Neutrophil (primary cell): Measurements from ENCODE around the gene NDUFA8.

ENCODE experiments used
- H3K27ac ChIP-seq: fragments of 200-600 bp; sonication (generic); 2 replicates; pipeline ENCODE4 v1.5.1; 2016; ENCODE audit warnings: mild to moderate bottlenecking, moderate library complexity
- H3K27me3 ChIP-seq: fragments of 200-600 bp; sonication (generic); 2 replicates; pipeline ENCODE4 v1.6.0; 2016; ENCODE audit warnings: mild to moderate bottlenecking
- H3K36me3 ChIP-seq: fragments of 200-600 bp; sonication (generic); 2 replicates; pipeline ENCODE4 v1.5.1; 2017
- H3K4me1 ChIP-seq, 2 experiments: fragments of 200-600 bp in 1 of 2; sonication (generic) in 1 of 2; 1 replicate in 1 of 2; 2 replicates in 1 of 2; pipeline versions ENCODE4 v1.5.1 to v1.6.1; 2013 to 2016; ENCODE audit warnings: low read depth in 1 of 2, low read length in 1 of 2, mild to moderate bottlenecking in 1 of 2, moderate library complexity in 1 of 2; ENCODE audit not compliant: control insufficient read depth in 1 of 2, insufficient read depth in 1 of 2
- H3K4me3 ChIP-seq, 2 experiments: fragments of 200-600 bp in 1 of 2; sonication (generic) in 1 of 2; 1 replicate in 1 of 2; 2 replicates in 1 of 2; pipeline ENCODE4 v1.5.1; 2013 to 2016; ENCODE audit warnings: low read depth in 1 of 2, low read length in 1 of 2, mild to moderate bottlenecking in 1 of 2, moderate library complexity in 1 of 2
- H3K9me3 ChIP-seq: fragments of 200-600 bp; sonication (generic); 2 replicates; pipeline ENCODE4 v1.5.1; 2016
- TF ChIP-seq, protein P1 (sequence below): fragments of 200-600 bp; sonication (generic); IDR thresholded peaks from 2 replicates; pipeline ENCODE4 v1.5.1; 2016; ENCODE audit warnings: antibody characterized with exemption

Gene NDUFA8

DNA sequence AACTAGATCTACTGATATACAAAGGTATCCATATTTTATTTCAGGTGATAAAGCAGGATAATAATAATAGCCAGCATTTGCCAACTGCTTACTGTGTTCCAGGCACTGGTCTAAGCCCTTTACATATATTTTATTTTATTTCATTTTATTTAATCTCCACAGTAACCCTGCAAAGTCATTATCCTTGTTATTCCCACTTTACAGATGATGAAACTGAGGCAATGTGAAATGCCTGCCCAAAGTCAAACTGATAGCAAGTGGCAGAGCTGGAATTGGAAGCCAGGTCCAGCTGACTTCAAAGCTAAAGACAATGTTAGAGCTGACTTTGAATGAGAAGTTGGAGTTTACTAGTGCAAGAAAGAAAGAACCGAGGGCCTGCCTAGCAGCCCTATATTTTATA is 25.0 kb upstream of the NDUFA8 start:
- H3K9me3 ChIP-seq, result no peaks in the 10 kb centered on the region
- no peak overlapping the region for H3K27ac ChIP-seq
- no peak overlapping the region for H3K4me3 ChIP-seq
- peaks cover 23% of the 10 kb centered on the region for H3K27me3 ChIP-seq
- H3K4me1 ChIP-seq, result no peaks in the 10 kb centered on the region
- no peaks in the 10 kb centered on the region for H3K36me3 ChIP-seq
- TF ChIP-seq, protein P1, sequence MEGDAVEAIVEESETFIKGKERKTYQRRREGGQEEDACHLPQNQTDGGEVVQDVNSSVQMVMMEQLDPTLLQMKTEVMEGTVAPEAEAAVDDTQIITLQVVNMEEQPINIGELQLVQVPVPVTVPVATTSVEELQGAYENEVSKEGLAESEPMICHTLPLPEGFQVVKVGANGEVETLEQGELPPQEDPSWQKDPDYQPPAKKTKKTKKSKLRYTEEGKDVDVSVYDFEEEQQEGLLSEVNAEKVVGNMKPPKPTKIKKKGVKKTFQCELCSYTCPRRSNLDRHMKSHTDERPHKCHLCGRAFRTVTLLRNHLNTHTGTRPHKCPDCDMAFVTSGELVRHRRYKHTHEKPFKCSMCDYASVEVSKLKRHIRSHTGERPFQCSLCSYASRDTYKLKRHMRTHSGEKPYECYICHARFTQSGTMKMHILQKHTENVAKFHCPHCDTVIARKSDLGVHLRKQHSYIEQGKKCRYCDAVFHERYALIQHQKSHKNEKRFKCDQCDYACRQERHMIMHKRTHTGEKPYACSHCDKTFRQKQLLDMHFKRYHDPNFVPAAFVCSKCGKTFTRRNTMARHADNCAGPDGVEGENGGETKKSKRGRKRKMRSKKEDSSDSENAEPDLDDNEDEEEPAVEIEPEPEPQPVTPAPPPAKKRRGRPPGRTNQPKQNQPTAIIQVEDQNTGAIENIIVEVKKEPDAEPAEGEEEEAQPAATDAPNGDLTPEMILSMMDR, result no peak

DNA sequence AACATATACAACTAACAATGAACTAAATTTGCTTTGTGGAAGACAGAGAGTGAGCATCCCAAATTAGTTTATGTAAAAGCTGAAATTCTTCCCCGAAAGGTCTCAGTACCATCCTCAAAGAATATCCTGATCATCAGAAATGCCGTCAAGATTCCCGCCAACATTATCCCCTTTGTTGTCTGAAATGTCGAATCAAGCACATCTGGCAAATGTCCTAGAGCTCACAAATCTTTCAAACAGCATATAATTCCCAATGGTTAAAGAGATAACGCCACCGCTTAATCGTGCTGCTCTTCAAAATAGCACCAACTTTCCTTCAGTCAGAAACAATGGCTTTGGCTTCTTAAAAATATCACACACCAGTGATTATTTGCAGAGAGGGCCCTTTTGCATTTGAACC is 23.9 kb upstream of the NDUFA8 start:
- Histone ChIP-seq H3K27ac (no peak overlapping the region), H3K27me3 (peaks cover 23% of the 10 kb centered on the region)

DNA sequence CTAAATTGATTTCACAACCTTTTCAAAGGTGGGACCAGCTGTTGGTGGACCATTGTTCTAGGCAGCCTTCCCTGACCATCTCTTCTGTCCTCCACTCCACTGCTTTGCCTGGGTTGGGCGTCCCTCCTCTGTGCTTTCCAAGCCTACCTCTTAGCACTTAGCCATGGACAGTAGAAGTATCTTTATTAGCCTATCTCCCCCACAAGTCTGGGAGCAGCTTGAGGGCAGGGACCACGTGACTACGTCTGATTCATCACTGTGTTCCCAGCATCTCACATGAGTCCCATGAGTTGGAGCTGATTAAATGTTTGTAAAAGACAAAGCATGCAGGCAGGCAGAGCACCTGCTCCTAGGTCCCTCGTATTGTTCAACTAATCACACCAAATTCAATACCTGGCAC is 21.1 kb upstream of the NDUFA8 start:
- TF ChIP-seq, protein P1, result no peak
- Histone ChIP-seq H3K27ac (no peak overlapping the region), H3K4me3 (no peak overlapping the region), H3K27me3 (peaks cover 28% of the 10 kb centered on the region), H3K4me1 (no peaks in the 10 kb centered on the region), H3K9me3 (no peaks in the 10 kb centered on the region), H3K36me3 (no peaks in the 10 kb centered on the region)

More for the DNA sequence above, 23.9 kb upstream of the NDUFA8 start:
- no peak overlapping the region for H3K4me3 ChIP-seq
- H3K9me3 ChIP-seq, result no peaks in the 10 kb centered on the region
- H3K4me1 ChIP-seq, result no peaks in the 10 kb centered on the region
- TF ChIP-seq, protein P1, result no peak
- no peaks in the 10 kb centered on the region for H3K36me3 ChIP-seq

DNA sequence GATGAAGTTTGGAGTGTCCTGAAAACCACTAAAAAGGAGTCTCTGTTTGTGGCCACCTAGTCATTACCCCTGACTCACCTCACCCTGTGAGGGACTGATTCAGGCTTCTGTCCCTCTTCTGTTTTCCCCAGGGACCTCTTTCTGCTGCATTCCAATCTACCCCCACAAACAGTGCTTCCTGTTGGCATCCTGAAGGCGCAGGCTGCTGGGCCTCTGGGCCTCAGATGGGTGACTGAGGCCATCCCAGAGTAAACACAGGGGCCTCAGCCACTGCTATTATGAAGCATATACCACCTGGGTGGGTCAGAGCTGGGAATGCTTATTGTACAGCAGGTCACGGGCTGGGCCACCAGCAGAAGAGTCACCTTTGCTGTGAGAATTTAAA is 20.1 kb upstream of the NDUFA8 start:
- H3K9me3 ChIP-seq, result no peaks in the 10 kb centered on the region
- no peak overlapping the region for H3K27ac ChIP-seq
- TF ChIP-seq, protein P1, result no peak
- H3K36me3 ChIP-seq, result no peaks in the 10 kb centered on the region
- no peaks in the 10 kb centered on the region for H3K4me1 ChIP-seq
- no peak overlapping the region for H3K4me3 ChIP-seq
- peaks cover 28% of the 10 kb centered on the region for H3K27me3 ChIP-seq

DNA sequence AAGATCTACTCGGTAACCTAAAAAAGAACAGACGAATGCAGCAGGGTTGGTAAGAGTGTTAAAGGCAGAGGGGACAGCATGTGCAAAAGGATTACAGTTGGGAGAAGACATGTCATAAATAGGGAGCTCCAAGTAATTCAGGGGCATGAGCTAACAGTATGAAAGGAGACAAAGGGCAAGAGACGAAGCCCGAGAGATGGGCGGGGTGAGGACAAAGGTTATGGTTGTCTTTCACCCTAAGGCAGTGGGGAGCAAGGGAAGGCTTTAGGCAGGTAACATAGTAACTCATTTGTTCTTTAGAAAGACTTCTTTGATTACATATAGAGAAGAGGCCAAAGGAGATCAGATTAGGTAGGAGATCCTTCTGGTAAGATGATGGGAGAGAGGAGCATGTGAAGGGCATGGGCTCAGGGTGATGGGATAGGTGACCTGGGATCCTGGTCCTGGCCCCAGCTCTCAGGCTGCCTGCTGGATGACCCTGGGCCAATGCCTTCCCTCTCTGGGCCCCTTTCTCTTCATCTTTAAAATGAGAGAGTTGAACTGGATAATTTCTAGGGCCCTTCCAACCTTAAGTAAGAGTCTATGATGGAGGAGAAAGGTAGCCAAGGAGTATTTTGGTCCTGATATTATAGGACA is 19.6 kb upstream of the NDUFA8 start:
- Histone ChIP-seq H3K9me3 (no peaks in the 10 kb centered on the region), H3K27me3 (peaks cover 29% of the 10 kb centered on the region), H3K36me3 (no peaks in the 10 kb centered on the region), H3K4me1 (no peaks in the 10 kb centered on the region), H3K27ac (no peak overlapping the region), H3K4me3 (no peak overlapping the region)
- TF ChIP-seq, protein P1, result no peak
